Omental fat pad (tissue), 4 donors: ENCODE results near the gene FN3K. TPM values are rescaled to one million over a fixed set of nuclear protein-coding genes. Genes with fewer than 3 reads are reported as not detected.
"Not testable (repeated sequence)": the region's sequence is repeated elsewhere in the genome, so short reads cannot be mapped to it uniquely, and the experiment has no call there.

ENCODE experiments used
- ATAC-seq: fragments of 150-250 bp; one replicate; pipeline ENCODE4 v1.9.1; 2016; ENCODE audit warnings: mild to moderate bottlenecking, moderate library complexity; ENCODE audit not compliant: low FRiP score
- DNase-seq: peaks from one replicate; pipeline ENCODE4 v3.0.0-alpha.2; 2019; ENCODE audit warnings: low spot score
- CTCF ChIP-seq, 3 donors: fragments of 450-650 bp; IDR thresholded peaks; one replicate each; pipeline ENCODE4 v1.5.1; 2016 to 2017; ENCODE audit warnings: antibody characterized with exemption in 3 of 3, mild to moderate bottlenecking in 3 of 3, moderate library complexity in 2 of 3
- total RNA-seq, 4 donors: library from RNA; depleted of rRNA; stranded (reverse); fragments of >200 nt; gene quantifications; one replicate each; pipeline ENCODE4 v1.1.0, GENCODE V29; 2016

The FN3K gene
- total RNA-seq, 4 donors from 2014 or later = 2.8 to 13.0 (median 7.5) TPM

GRCh38 chr17:82743344-82744219 is 8.2 kb downstream of the FN3K start:
- TF ChIP-seq CTCF (IDR thresholded peaks at IDR 0.05) = no peak
- DNase-seq (no peak), ATAC-seq (peak; percentile 33)

GRCh38 chr17:82744736-82745135 is 9.3 kb downstream of the FN3K start:
- DNase-seq = not testable (repeated sequence)

GRCh38 chr17:82745524-82745923 is 10.1 kb downstream of the FN3K start:
- TF ChIP-seq CTCF (IDR thresholded peaks at IDR 0.05) = no peak
- ATAC-seq = no peak

More at GRCh38 chr17:82744736-82745135, 9.3 kb downstream of the FN3K start:
- not testable (repeated sequence) for ATAC-seq

GRCh38 chr17:82748756-82749155 is 13.3 kb downstream of the FN3K start:
- ATAC-seq (no peak), DNase-seq (no peak)
- no peak for TF ChIP-seq CTCF (IDR thresholded peaks at IDR 0.05)

More at GRCh38 chr17:82745524-82745923, 10.1 kb downstream of the FN3K start:
- DNase-seq = no peak

GRCh38 chr17:82750241-82750908 is 15.0 kb downstream of the FN3K start:
- ATAC-seq (no peak), DNase-seq (no peak)
- no peak for TF ChIP-seq CTCF (IDR thresholded peaks at IDR 0.05)

- ATAC-seq = peak; percentile 43
- TF ChIP-seq CTCF (IDR thresholded peaks at IDR 0.05) = no peak
Observed at GRCh38 chr17:82751171-82751570, 15.8 kb downstream of the FN3K start.

GRCh38 chr17:82751571-82752370 is 16.4 kb downstream of the FN3K start, which contains the start of gene TBCD:
TSS of gene TBCD (plus strand) at chr17:82752065. CDS start at chr17:82752194, 129 bp downstream.
- DNase-seq = peak; percentile 55
- ATAC-seq = peak; percentile 83
- TF ChIP-seq CTCF (IDR thresholded peaks at IDR 0.05) = no peak

More at GRCh38 chr17:82751171-82751570, 15.8 kb downstream of the FN3K start:
- DNase-seq = no peak
